ENCODE measurements around the gene CELSR3.

GRCh38 chr3:48707157-48707556 lies 44.5 kb upstream of the CELSR3 start:
- no peak for TF ChIP-seq CTCF (conservative IDR thresholded peaks at IDR 0.05; ENCODE audit: low read depth, low read length)
- no peak for TF ChIP-seq EZH2 (IDR thresholded peaks at IDR 0.05; ENCODE audit: low read length, unreplicated experiment)
- TF ChIP-seq EZH2phosphoT487 (IDR thresholded peaks at IDR 0.05; ENCODE audit: borderline replicate concordance, low read length) = no peak

All from PC-3 (cell line).